C4-2B (cell line): ENCODE results near the gene BMERB1.

Experiments used
- ZFX ChIP-seq: fragments of 450-650 bp; IDR thresholded peaks from 2 replicates; pipeline ENCODE4 v1.6.1; 2017
- TF ChIP-seq, protein P1 (sequence below): fragments of 450-650 bp; conservative IDR thresholded peaks from 2 replicates; pipeline ENCODE4 v1.5.1; 2017; ENCODE audit warnings: mild to moderate bottlenecking

DNA sequence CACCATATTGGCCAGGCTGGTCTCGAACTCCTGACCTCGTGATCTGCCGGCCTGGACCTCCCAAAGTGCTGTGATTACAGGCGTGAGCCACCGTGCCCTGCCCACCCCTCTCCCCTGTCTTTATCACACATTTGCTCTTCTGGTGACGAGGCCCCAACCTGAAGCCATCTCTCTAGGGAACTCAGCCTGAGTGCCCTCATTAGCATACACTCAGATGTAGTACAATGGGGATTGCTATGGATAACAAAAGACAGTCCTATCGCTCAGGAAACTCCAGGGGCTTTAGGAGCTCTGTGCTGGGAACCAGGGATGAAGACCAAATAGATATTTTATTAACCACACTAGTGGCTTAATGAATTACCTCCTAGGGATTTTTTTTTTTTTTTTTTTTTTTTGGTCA lies 107.9 kb downstream of the BMERB1 start:
- TF ChIP-seq, protein P1, sequence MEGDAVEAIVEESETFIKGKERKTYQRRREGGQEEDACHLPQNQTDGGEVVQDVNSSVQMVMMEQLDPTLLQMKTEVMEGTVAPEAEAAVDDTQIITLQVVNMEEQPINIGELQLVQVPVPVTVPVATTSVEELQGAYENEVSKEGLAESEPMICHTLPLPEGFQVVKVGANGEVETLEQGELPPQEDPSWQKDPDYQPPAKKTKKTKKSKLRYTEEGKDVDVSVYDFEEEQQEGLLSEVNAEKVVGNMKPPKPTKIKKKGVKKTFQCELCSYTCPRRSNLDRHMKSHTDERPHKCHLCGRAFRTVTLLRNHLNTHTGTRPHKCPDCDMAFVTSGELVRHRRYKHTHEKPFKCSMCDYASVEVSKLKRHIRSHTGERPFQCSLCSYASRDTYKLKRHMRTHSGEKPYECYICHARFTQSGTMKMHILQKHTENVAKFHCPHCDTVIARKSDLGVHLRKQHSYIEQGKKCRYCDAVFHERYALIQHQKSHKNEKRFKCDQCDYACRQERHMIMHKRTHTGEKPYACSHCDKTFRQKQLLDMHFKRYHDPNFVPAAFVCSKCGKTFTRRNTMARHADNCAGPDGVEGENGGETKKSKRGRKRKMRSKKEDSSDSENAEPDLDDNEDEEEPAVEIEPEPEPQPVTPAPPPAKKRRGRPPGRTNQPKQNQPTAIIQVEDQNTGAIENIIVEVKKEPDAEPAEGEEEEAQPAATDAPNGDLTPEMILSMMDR: no peak
- TF ChIP-seq ZFX: no peak
